ENCODE data around the gene SCD5.

The SCD5 gene

GRCh38 chr4:82726596-82726995 is 72.0 kb downstream of the SCD5 start:
- no peak overlapping the region for H3K4me2 ChIP-seq (ENCODE audit: low read length)
- no peak overlapping the region for H3K27ac ChIP-seq
- no peak for TF ChIP-seq CTCF (IDR thresholded peaks at IDR 0.05)
- H3K9ac ChIP-seq: no peak overlapping the region
- H3K79me2 ChIP-seq: no peaks in the 10 kb centered on the region
- H3K4me1 ChIP-seq: no peaks in the 10 kb centered on the region
- H3K4me3 ChIP-seq (ENCODE audit: low read depth, low read length): no peak overlapping the region
- no peaks in the 10 kb centered on the region for H3K27me3 ChIP-seq (ENCODE audit: control insufficient read depth, insufficient read depth, low read length)
- no peaks in the 10 kb centered on the region for H3K9me3 ChIP-seq (ENCODE audit: control insufficient read depth, low read length)
- H3K36me3 ChIP-seq (ENCODE audit: control insufficient read depth, insufficient read depth, low read length): no peaks in the 10 kb centered on the region
- no peak overlapping the region for H2AFZ ChIP-seq

- Histone ChIP-seq H3K9me3 (ENCODE audit: control insufficient read depth, low read length) (no peaks in the 10 kb centered on the region), H3K4me2 (ENCODE audit: low read length) (no peak overlapping the region), H3K36me3 (ENCODE audit: control insufficient read depth, insufficient read depth, low read length) (no peaks in the 10 kb centered on the region), H2AFZ (no peak overlapping the region), H3K4me1 (no peaks in the 10 kb centered on the region), H3K27ac (no peak overlapping the region), H3K9ac (no peak overlapping the region), H3K27me3 (ENCODE audit: control insufficient read depth, insufficient read depth, low read length) (no peaks in the 10 kb centered on the region), H3K79me2 (no peaks in the 10 kb centered on the region), H3K4me3 (ENCODE audit: low read depth, low read length) (no peak overlapping the region)
- peak; percentile 48 for TF ChIP-seq CTCF (IDR thresholded peaks at IDR 0.05)
These were observed 76.7 kb downstream of the SCD5 start for GRCh38 chr4:82721819-82722423.

GRCh38 chr4:82718162-82718940 is 80.2 kb downstream of the SCD5 start:
- Histone ChIP-seq H3K4me1 (no peaks in the 10 kb centered on the region), H3K9ac (no peak overlapping the region), H3K27me3 (ENCODE audit: control insufficient read depth, insufficient read depth, low read length) (no peaks in the 10 kb centered on the region), H3K36me3 (ENCODE audit: control insufficient read depth, insufficient read depth, low read length) (no peaks in the 10 kb centered on the region), H2AFZ (no peak overlapping the region), H3K4me3 (ENCODE audit: low read depth, low read length) (no peak overlapping the region), H3K27ac (no peak overlapping the region), H3K79me2 (no peaks in the 10 kb centered on the region), H3K4me2 (ENCODE audit: low read length) (no peak overlapping the region), H3K9me3 (ENCODE audit: control insufficient read depth, low read length) (no peaks in the 10 kb centered on the region)
- TF ChIP-seq CTCF (IDR thresholded peaks at IDR 0.05): no peak

GRCh38 chr4:82715731-82716617 is 82.6 kb downstream of the SCD5 start:
- H3K27ac ChIP-seq: no peak overlapping the region

More at GRCh38 chr4:82715731-82716617, 82.6 kb downstream of the SCD5 start:
- H3K79me2 ChIP-seq: no peaks in the 10 kb centered on the region
- TF ChIP-seq CTCF (IDR thresholded peaks at IDR 0.05): no peak
- H3K27me3 ChIP-seq (ENCODE audit: control insufficient read depth, insufficient read depth, low read length): no peaks in the 10 kb centered on the region
- no peaks in the 10 kb centered on the region for H3K4me1 ChIP-seq
- no peak overlapping the region for H3K4me3 ChIP-seq (ENCODE audit: low read depth, low read length)
- no peaks in the 10 kb centered on the region for H3K36me3 ChIP-seq (ENCODE audit: control insufficient read depth, insufficient read depth, low read length)
- H3K9ac ChIP-seq: no peak overlapping the region
- no peak overlapping the region for H2AFZ ChIP-seq
- H3K9me3 ChIP-seq (ENCODE audit: control insufficient read depth, low read length): no peaks in the 10 kb centered on the region
- H3K4me2 ChIP-seq (ENCODE audit: low read length): no peak overlapping the region

All from parathyroid adenoma (tissue), 2 donors.